GM12874 (cell line): Measurements from ENCODE around the gene RILPL1.

ENCODE experiments used
- TF ChIP-seq, protein P1 (sequence below): IDR thresholded peaks from 2 replicates; pipeline ENCODE4 v1.5.1; 2011; ENCODE audit warnings: low read depth, mild to moderate bottlenecking, control low read depth, low read length, moderate library complexity; ENCODE audit not compliant: insufficient read depth

RILPL1 gene

GRCh38 chr12:123442774-123443173, 90.7 kb downstream of the RILPL1 start:
- TF ChIP-seq, protein P1, sequence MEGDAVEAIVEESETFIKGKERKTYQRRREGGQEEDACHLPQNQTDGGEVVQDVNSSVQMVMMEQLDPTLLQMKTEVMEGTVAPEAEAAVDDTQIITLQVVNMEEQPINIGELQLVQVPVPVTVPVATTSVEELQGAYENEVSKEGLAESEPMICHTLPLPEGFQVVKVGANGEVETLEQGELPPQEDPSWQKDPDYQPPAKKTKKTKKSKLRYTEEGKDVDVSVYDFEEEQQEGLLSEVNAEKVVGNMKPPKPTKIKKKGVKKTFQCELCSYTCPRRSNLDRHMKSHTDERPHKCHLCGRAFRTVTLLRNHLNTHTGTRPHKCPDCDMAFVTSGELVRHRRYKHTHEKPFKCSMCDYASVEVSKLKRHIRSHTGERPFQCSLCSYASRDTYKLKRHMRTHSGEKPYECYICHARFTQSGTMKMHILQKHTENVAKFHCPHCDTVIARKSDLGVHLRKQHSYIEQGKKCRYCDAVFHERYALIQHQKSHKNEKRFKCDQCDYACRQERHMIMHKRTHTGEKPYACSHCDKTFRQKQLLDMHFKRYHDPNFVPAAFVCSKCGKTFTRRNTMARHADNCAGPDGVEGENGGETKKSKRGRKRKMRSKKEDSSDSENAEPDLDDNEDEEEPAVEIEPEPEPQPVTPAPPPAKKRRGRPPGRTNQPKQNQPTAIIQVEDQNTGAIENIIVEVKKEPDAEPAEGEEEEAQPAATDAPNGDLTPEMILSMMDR = no peak

- TF ChIP-seq, protein P1 = no peak
Observed at GRCh38 chr12:123441523-123442164, 91.9 kb downstream of the RILPL1 start.

DNA sequence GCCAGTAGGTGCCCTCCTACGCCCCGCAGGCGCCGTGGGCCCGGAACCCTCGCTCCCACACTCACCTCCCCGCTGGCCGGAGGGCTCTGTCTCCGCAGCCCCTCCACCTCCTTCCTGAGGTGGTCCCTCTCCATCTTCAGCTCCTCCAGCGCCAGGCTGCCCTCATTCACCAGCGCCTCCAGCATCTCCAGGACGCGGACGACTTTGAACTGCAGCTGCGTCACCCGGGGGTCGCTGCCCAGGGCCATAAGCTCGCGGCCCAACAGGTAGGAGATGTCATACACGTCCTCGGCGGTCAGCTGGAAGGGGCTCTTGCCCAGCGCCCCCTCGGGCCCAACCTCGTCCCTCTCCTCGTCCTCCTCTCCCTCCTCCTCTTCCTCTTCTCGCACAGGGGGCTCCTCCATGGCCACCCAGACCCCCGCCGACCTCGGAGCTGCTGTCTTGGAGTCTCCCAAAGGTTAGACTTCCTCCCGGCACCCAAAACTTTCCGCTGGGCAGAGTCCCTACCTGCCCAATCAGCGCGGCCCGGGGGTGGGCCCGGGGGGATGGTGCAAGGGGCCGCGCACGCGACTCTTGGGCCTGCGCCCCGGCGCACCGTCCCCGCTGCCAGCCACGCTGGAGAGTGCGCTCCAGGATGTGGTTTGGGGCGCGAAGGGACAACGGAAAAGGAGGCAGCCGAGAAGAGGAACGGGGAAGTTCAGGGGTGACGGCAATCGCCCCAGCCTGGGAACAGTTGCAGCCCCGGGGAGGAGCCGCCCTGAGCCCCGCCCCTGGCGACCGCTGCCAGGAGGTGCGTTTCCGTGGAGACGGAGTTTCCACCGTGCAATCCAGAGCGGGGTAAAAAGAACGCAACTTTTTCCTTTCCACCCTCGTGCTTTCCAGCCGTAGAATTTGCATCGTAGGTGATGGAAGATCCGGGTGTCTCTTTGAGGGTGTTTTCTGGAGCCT, 97.2 kb downstream of the RILPL1 start, which contains the start of gene RILPL2:
RILPL2 (minus strand) TSS at position 668 of the 948 bp plus-strand sequence; CDS start at position 404, 264 bp downstream.
- TF ChIP-seq, protein P1 = 0 out of 2 replicates have a peak, but pooled peaks have one; percentile 6

GRCh38 chr12:123435636-123436016, 97.9 kb downstream of the RILPL1 start:
- TF ChIP-seq, protein P1 = no peak

GRCh38 chr12:123433615-123434014, 99.9 kb downstream of the RILPL1 start:
- TF ChIP-seq, protein P1 = no peak

DNA sequence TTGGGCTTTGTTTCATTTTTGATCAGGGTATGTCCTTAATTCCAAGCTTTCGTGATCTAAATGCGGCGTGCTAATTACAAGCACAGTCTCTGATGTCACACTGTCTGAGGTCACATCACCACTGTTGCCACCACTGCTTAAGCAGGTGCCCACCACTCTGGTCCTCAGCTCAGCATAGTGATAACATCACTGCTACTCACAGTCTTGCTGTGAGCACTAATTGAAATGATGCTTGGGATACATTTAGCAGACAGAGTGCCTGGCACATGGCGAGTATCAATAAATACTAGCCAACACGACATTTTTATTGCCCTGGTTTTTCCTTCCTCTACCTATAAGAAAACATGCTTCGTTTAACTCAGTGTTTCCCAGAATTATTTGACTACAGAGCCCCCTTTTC, 104.9 kb downstream of the RILPL1 start:
- TF ChIP-seq, protein P1 = no peak

GRCh38 chr12:123427036-123427769, 106.3 kb downstream of the RILPL1 start:
- TF ChIP-seq, protein P1 = no peak
